B cell (primary cell): ENCODE measurements around the gene FOXA3. TPM values are rescaled to one million over a fixed set of nuclear protein-coding genes. Genes with fewer than 3 reads are reported as not detected.

Experiments
- ATAC-seq: fragments of 200-7000 bp; cut with Tn5 transposase; one replicate; pipeline ENCODE4 v1.10.0; 2021; ENCODE audit warnings: low read depth, mild to moderate bottlenecking, moderate number of reproducible peaks, moderate library complexity
- CTCF ChIA-PET: fragments of 350-600 bp; sonication (Branson Sonifier 250); formaldehyde crosslinking; loops from one replicate; lab custom pipeline; 2021; ENCODE audit warnings: antibody characterized with exemption, inconsistent platforms; lab: Charles Lee
- POLR2A ChIA-PET: fragments of 350-600 bp; sonication (Branson Sonifier 250); formaldehyde crosslinking; loops from one replicate; lab custom pipeline; 2021; ENCODE audit warnings: antibody characterized with exemption; lab: Charles Lee
- DNase-seq: peaks from one replicate; pipeline ENCODE4 v3.0.0; 2013
- H2AFZ ChIP-seq: 2 replicates; pipeline ENCODE4 v1.6.1; 2012; ENCODE audit warnings: mild to moderate bottlenecking, low read depth, low read length; ENCODE audit not compliant: insufficient read depth, poor library complexity, severe bottlenecking
- H3K27ac ChIP-seq, 2 donors: 1 replicate in 1 of 2; 2 replicates in 1 of 2; pipeline ENCODE4 v1.5.1; 2012 to 2013; ENCODE audit warnings: low read length in 2 of 2, mild to moderate bottlenecking in 2 of 2, moderate library complexity in 1 of 2
- H3K27me3 ChIP-seq, 4 experiments: fragments of 200-600 bp in 1 of 4; sonication (generic) in 1 of 4; replicated peaks in 1 of 4; 1 replicate in 2 of 4; 2 replicates in 2 of 4; pipeline versions ENCODE4 v1.6.1 to v1.7.0; 2013 to 2016; ENCODE audit warnings: low read length in 3 of 4, mild to moderate bottlenecking in 2 of 4, mixed read lengths in 1 of 4, moderate library complexity in 1 of 4; ENCODE audit not compliant: insufficient read depth in 4 of 4, control insufficient read depth in 3 of 4; ENCODE audit errors: control extremely low read depth in 1 of 4
- H3K36me3 ChIP-seq, 2 experiments: replicated peaks in 1 of 2; 1 replicate in 1 of 2; 2 replicates in 1 of 2; pipeline versions ENCODE4 v1.6.1 to v1.7.1; 2013; ENCODE audit warnings: low read length in 1 of 2; ENCODE audit not compliant: insufficient read depth in 2 of 2, control insufficient read depth in 1 of 2; ENCODE audit errors: control extremely low read depth in 1 of 2, extremely low read depth in 1 of 2
- H3K4me1 ChIP-seq, 2 donors: fragments of 200-600 bp in 1 of 2; sonication (generic) in 1 of 2; 1 replicate in 1 of 2; 2 replicates in 1 of 2; pipeline versions ENCODE4 v1.5.1 to v1.6.1; 2013 to 2017; ENCODE audit warnings: low read length in 2 of 2; ENCODE audit not compliant: control insufficient read depth in 2 of 2, insufficient read depth in 2 of 2
- H3K4me2 ChIP-seq: replicated peaks from 2 replicates; pipeline ENCODE3; 2012; ENCODE audit warnings: mild to moderate bottlenecking, low read depth, low read length; ENCODE audit not compliant: poor library complexity, severe bottlenecking
- H3K4me3 ChIP-seq, 5 experiments: fragments of 200-600 bp in 1 of 5; sonication (generic) in 1 of 5; 1 replicate in 3 of 5; 2 replicates in 2 of 5; pipeline versions ENCODE4 v1.5.1 to v1.7.0; 2011 to 2016; ENCODE audit warnings: low read length in 4 of 5, mild to moderate bottlenecking in 4 of 5, low read depth in 2 of 5, control low read depth in 1 of 5, moderate library complexity in 1 of 5; ENCODE audit not compliant: insufficient read depth in 1 of 5; ENCODE audit errors: control extremely low read depth in 1 of 5, extremely low read depth in 1 of 5
- H3K79me2 ChIP-seq: fragments of 200-600 bp; sonication (generic); one replicate; pipeline ENCODE4 v1.6.0; 2016; ENCODE audit warnings: low read length; ENCODE audit not compliant: control insufficient read depth, insufficient read depth
- H3K9ac ChIP-seq: fragments of 200-600 bp; sonication (generic); 2 replicates; pipeline ENCODE4 v1.6.1; 2017; ENCODE audit warnings: mild to moderate bottlenecking, low read length, moderate library complexity
- H3K9me3 ChIP-seq, 3 donors: one replicate each; pipeline versions ENCODE4 v1.6.1 to v1.7.1; 2013; ENCODE audit warnings: low read length in 2 of 3; ENCODE audit not compliant: control insufficient read depth in 2 of 3, insufficient read depth in 1 of 3; ENCODE audit errors: control extremely low read depth in 1 of 3
- H4K20me1 ChIP-seq: 2 replicates; pipeline ENCODE4 v1.6.0; 2012; ENCODE audit warnings: mild to moderate bottlenecking, low read length; ENCODE audit not compliant: insufficient read depth, control insufficient read depth, poor library complexity, severe bottlenecking
- H3K27ac Mint-ChIP-seq: one replicate; pipeline ENCODE4 v1.8.0; 2021; ENCODE audit warnings: mixed read lengths
- H3K27me3 Mint-ChIP-seq: one replicate; pipeline ENCODE4 v1.8.0; 2021; ENCODE audit warnings: mixed read lengths
- H3K4me1 Mint-ChIP-seq: one replicate; pipeline ENCODE4 v1.8.0; 2021; ENCODE audit warnings: mixed read lengths
- H3K4me3 Mint-ChIP-seq: one replicate; pipeline ENCODE4 v1.8.0; 2021; ENCODE audit warnings: mixed read lengths
- H3K9me3 Mint-ChIP-seq: one replicate; pipeline ENCODE4 v1.8.0; 2022; ENCODE audit warnings: mixed read lengths; ENCODE audit not compliant: insufficient read depth
- EZH2 ChIP-seq: IDR thresholded peaks from 2 replicates; pipeline ENCODE4 v1.6.1; 2012; ENCODE audit warnings: borderline replicate concordance, low read depth, mild to moderate bottlenecking, moderate library complexity, low read length; ENCODE audit not compliant: insufficient read depth, poor library complexity, severe bottlenecking
- WGBS: methylation state at CpG from one replicate; pipeline ENCODE4 v1.1.5; 2013; ENCODE audit warnings: missing lambda C conversion rate; ENCODE audit not compliant: insufficient coverage; 5-methylcytosine and 5-hydroxymethylcytosine counted together
- intact Hi-C: fragments of 100-400 bp; cut with micrococcal nuclease; formaldehyde crosslinking; loops from one replicate; pipeline ENCODE4 v1.10.0; 2022
- polyA plus RNA-seq: library from polyadenylated mRNA; depleted of rRNA; stranded (reverse); fragments of >200 nt; gene quantifications from 2 replicates; pipeline ENCODE4 v1.2.3, GENCODE V29; 2012
- total RNA-seq, 2 donors: library from RNA; stranded (reverse); fragments of 120-200 nt in 1 of 2; gene quantifications; 1 replicate in 1 of 2; 2 replicates in 1 of 2; pipeline versions ENCODE4 v1.2.3 to v1.2.4, GENCODE V29; 2013 to 2022
- TF ChIP-seq, protein P1 (sequence below): fragments of 200-600 bp; IDR thresholded peaks from one replicate; pipeline ENCODE4 v1.8.0; 2022; ENCODE audit warnings: antibody characterized with exemption, mild to moderate bottlenecking

The FOXA3 gene
- total and polyA plus RNA-seq, 2 donors (not counting 1 experiment from before 2014, with no cell fraction given): not detected

GRCh38 chr19:45879971-45880370 is 15.8 kb downstream of the FOXA3 start:
- H3K27ac ChIP-seq: no peak overlapping the region
- no peak for DNase-seq
- no peaks in the 10 kb centered on the region for H3K9me3 ChIP-seq
- no peak for TF ChIP-seq EZH2
- TF ChIP-seq, protein P1, sequence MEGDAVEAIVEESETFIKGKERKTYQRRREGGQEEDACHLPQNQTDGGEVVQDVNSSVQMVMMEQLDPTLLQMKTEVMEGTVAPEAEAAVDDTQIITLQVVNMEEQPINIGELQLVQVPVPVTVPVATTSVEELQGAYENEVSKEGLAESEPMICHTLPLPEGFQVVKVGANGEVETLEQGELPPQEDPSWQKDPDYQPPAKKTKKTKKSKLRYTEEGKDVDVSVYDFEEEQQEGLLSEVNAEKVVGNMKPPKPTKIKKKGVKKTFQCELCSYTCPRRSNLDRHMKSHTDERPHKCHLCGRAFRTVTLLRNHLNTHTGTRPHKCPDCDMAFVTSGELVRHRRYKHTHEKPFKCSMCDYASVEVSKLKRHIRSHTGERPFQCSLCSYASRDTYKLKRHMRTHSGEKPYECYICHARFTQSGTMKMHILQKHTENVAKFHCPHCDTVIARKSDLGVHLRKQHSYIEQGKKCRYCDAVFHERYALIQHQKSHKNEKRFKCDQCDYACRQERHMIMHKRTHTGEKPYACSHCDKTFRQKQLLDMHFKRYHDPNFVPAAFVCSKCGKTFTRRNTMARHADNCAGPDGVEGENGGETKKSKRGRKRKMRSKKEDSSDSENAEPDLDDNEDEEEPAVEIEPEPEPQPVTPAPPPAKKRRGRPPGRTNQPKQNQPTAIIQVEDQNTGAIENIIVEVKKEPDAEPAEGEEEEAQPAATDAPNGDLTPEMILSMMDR: no peak
- peaks cover 0 to 36% (median 15%) of the 10 kb centered on the region in 4 experiments for H3K27me3 ChIP-seq
- H3K9me3 Mint-ChIP-seq: no peaks in the 10 kb centered on the region
- 92% methylated on average over 2 of the region's 2 CpGs for WGBS
- H3K27ac Mint-ChIP-seq: no peak overlapping the region
- no peak overlapping the region for H2AFZ ChIP-seq
- ChIA-PET CTCF (interaction anchor here (0.5 to 1.0 kb wide), 3 partner anchors 13 to 21 kb away, joined by 3 to 5 read pairs (median 4); partner anchors contain the start of gene SYMPK), POLR2A (no interaction called here)
- no peak overlapping the region for H3K4me3 ChIP-seq
- intact Hi-C loops: no loop called here
- no peak overlapping the region for H3K4me3 Mint-ChIP-seq
- H3K4me2 ChIP-seq: no peak overlapping the region
- ATAC-seq: no peak
- peaks cover 31% of the 10 kb centered on the region for H4K20me1 ChIP-seq
- peaks cover 0 to 4% of the 10 kb centered on the region in 2 experiments for H3K36me3 ChIP-seq
- peaks cover 22% of the 10 kb centered on the region for H3K79me2 ChIP-seq
- no peak overlapping the region for H3K9ac ChIP-seq
- H3K4me1 ChIP-seq: peaks cover 28 to 36% of the 10 kb centered on the region in 2 donors
- peaks cover 33% of the 10 kb centered on the region for H3K27me3 Mint-ChIP-seq
- H3K4me1 Mint-ChIP-seq: peaks cover 30% of the 10 kb centered on the region

DNA sequence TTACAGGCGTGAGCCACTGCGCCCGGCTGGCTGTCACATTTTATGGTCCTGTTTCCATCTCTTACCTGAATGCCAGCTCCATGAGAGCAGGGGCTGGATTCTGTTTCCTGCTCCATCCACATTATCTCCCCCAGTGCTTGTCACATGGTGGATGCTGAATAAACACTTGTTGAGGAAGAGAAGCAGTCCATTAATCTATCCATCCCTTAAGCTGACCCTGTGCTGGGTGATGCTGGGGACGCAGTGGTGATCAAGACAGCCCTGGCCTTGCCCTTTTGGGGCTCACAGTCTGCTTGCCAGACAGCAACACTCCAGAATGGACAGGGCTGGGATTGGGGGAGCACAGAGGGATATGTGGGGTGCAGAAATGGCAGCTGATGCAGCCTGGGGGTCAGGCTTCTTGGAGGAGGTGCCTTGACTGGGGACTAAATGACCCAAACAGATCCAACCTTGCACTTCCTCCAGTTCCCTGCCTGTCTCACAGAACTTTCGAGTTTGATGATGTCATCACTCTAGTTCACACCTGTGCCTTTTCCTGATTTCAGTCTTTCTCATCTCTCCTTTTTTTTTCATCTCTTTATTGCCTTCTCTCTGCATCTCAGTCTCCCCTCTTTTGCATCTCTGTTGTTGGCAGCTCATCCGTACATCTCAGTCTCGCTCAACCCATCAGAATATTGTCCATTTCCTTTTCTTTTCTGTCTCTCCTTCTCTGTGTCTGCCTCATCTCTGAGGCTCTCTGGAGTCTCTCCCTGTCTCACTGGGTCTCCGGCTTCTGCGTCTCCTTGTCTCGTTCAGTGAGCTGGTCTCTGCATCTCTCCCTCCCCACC is 17.2 kb downstream of the FOXA3 start:
- Histone ChIP-seq H3K4me2 (no peak overlapping the region), H3K9ac (no peak overlapping the region), H3K27me3 (peaks cover 0 to 26% (median 10%) of the 10 kb centered on the region in 4 experiments), H4K20me1 (peaks cover 39% of the 10 kb centered on the region), H3K36me3 (peaks cover 0 to 4% of the 10 kb centered on the region in 2 experiments), H3K27ac (no peak overlapping the region), H3K9me3 (no peaks in the 10 kb centered on the region), H3K4me1 (peaks cover 30 to 39% of the 10 kb centered on the region in 2 donors), H3K79me2 (peaks cover 29% of the 10 kb centered on the region), H3K4me3 (no peak overlapping the region), H2AFZ (no peak overlapping the region)
- no peaks in the 10 kb centered on the region for H3K9me3 Mint-ChIP-seq
- DNase-seq (no peak), ATAC-seq (no peak)
- POLR2A ChIA-PET: interaction anchor here (0.6 to 0.9 kb wide), 2 partner anchors 64 to 114 kb away, joined by 3 to 5 read pairs; partner anchors contain the start of gene CCDC61
- H3K4me3 Mint-ChIP-seq: no peak overlapping the region
- intact Hi-C loops: no loop called here
- 92% methylated on average over 10 of the region's 10 CpGs for WGBS
- peaks cover 25% of the 10 kb centered on the region for H3K27me3 Mint-ChIP-seq
- CTCF ChIA-PET: interaction anchor here (0.6 to 2.9 kb wide), 5 partner anchors 11 to 112 kb away, joined by 4 to 11 read pairs (median 6); partner anchors contain the start of genes FOXA3 and SIX5
- no peak overlapping the region for H3K27ac Mint-ChIP-seq
- H3K4me1 Mint-ChIP-seq: peaks cover 33% of the 10 kb centered on the region
- TF ChIP-seq, protein P1: no peak
- TF ChIP-seq EZH2: no peak
